ENCODE measurements around the gene GNG7. TPM values are rescaled to one million over a fixed set of nuclear protein-coding genes. Genes with fewer than 3 reads are reported as not detected.
"Not testable (repeated sequence)": the region's sequence is repeated elsewhere in the genome, so short reads cannot be mapped to it uniquely, and the experiment has no call there.

GNG7 gene
- total RNA-seq, 1 experiment from 2014 or later = 0.87 TPM

DNA sequence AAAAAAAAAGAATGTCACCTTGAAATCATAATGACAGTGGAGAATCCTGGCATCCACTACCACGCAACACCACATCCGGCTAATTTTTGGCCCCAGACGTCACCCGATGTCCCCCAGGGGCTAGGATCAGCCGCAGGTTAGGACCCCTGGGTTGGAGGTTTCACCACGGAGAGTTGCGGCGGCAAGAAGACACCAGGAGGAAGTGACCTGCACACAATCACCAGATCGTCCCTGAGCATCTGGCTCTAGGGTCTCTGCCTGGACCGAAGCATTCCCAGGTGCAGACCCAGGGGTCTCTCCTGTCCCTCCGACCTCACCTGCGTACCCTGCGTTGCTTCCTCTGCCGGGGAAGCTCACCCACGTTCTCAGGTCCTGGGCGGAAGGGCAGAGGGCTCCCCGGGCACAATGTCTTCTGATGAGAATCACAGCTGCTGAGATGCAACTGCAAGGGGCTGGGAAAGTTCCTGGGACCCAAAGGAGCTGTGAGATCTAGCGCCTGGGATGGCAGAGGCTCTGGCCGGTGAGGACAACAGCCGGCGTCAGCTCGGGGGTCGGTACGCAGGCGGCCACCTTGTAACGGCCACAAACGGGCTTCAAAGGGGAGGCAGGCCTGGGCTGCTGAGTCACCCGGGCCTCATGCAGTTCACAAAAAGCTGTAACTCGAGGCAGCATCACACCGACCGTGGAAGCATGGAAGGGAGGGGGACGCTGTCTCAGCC, 115.3 kb downstream of the GNG7 start:
- TF ChIP-seq, protein P1, sequence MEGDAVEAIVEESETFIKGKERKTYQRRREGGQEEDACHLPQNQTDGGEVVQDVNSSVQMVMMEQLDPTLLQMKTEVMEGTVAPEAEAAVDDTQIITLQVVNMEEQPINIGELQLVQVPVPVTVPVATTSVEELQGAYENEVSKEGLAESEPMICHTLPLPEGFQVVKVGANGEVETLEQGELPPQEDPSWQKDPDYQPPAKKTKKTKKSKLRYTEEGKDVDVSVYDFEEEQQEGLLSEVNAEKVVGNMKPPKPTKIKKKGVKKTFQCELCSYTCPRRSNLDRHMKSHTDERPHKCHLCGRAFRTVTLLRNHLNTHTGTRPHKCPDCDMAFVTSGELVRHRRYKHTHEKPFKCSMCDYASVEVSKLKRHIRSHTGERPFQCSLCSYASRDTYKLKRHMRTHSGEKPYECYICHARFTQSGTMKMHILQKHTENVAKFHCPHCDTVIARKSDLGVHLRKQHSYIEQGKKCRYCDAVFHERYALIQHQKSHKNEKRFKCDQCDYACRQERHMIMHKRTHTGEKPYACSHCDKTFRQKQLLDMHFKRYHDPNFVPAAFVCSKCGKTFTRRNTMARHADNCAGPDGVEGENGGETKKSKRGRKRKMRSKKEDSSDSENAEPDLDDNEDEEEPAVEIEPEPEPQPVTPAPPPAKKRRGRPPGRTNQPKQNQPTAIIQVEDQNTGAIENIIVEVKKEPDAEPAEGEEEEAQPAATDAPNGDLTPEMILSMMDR (IDR thresholded peaks at IDR 0.05; ENCODE audit: unreplicated experiment) = no peak
- Mint-ChIP-seq H3K27ac (ENCODE audit: unreplicated experiment) (no peak overlapping the region), H3K4me3 (ENCODE audit: low read depth, unreplicated experiment) (no peak overlapping the region), H3K27me3 (ENCODE audit: unreplicated experiment) (peaks cover 12% of the 10 kb centered on the region), H3K4me1 (ENCODE audit: low read depth, unreplicated experiment) (peaks cover 8% of the 10 kb centered on the region), H3K9me3 (ENCODE audit: low read depth, unreplicated experiment) (no peaks in the 10 kb centered on the region), H3K36me3 (ENCODE audit: insufficient read depth, unreplicated experiment) (no peaks in the 10 kb centered on the region)
- no TSS peak for BruUV-seq (replicated peaks)
- CTCF ChIA-PET = interaction anchor here (0.7 kb wide), 1 partner anchor 88 kb away, joined by 5 read pairs; no protein-coding TSS in a partner anchor
- DNase-seq = no peak
- intact Hi-C loops (cut with micrococcal nuclease; ENCODE audit: unreplicated experiment) = no loop called here

DNA sequence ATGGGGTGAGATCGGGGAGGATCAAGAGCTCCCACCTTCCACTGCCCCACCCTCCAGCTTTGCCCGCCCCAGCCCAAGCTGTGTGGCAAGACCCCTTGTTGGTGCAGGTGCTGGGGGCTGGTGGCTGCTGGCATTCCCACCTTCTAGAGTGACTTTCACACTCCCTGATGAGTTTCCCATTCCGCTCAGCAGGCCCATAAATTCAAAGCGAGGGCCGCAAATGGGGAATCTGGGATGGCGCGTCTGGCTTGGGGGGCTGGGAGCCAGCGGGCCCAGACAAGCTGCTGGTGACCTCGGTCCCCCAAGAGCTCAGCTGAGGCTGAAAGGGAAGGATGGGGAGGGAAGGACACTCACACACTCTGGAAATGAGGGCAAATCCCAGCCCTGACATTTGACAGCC, 116.3 kb downstream of the GNG7 start:
- H3K4me1 Mint-ChIP-seq (ENCODE audit: low read depth, unreplicated experiment) = peaks cover 8% of the 10 kb centered on the region
- no TSS peak for BruUV-seq (replicated peaks)
- intact Hi-C loops (cut with micrococcal nuclease; ENCODE audit: unreplicated experiment) = no loop called here
- no peak overlapping the region for H3K27ac Mint-ChIP-seq (ENCODE audit: unreplicated experiment)
- no peaks in the 10 kb centered on the region for H3K9me3 Mint-ChIP-seq (ENCODE audit: low read depth, unreplicated experiment)
- H3K27me3 Mint-ChIP-seq (ENCODE audit: unreplicated experiment) = peaks cover 12% of the 10 kb centered on the region
- DNase-seq = no peak
- CTCF ChIA-PET = interaction anchor here (0.7 kb wide), 1 partner anchor 87 kb away, joined by 5 read pairs; no protein-coding TSS in a partner anchor
- no peak overlapping the region for H3K4me3 Mint-ChIP-seq (ENCODE audit: low read depth, unreplicated experiment)
- H3K36me3 Mint-ChIP-seq (ENCODE audit: insufficient read depth, unreplicated experiment) = no peaks in the 10 kb centered on the region
- TF ChIP-seq, protein P1 (IDR thresholded peaks at IDR 0.05; ENCODE audit: unreplicated experiment) = no peak

DNA sequence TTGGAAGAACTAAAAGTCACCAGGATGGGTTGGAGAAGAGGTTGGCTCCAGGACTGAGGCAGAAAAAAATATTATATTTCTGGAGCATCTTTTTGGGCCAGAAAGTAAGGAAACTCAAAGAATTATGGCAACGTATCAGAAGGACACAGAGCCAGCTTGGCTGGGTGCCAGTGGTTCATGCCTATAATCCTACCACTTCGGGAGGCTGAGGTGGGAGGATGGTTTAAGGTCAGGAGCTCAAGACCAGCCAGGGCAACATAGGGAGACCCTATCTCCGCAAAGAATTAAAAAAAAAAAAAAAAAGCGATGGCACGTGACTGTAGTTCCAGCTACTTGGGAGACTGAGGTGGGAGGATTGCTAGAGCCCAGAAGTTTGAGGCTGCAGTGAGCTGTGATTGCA, 118.5 kb downstream of the GNG7 start:
- TF ChIP-seq, protein P1 (IDR thresholded peaks at IDR 0.05; ENCODE audit: unreplicated experiment) = no peak
- H3K27ac Mint-ChIP-seq (ENCODE audit: unreplicated experiment) = no peak overlapping the region
- H3K4me1 Mint-ChIP-seq (ENCODE audit: low read depth, unreplicated experiment) = peaks cover 8% of the 10 kb centered on the region
- peaks cover 12% of the 10 kb centered on the region for H3K27me3 Mint-ChIP-seq (ENCODE audit: unreplicated experiment)
- no peaks in the 10 kb centered on the region for H3K36me3 Mint-ChIP-seq (ENCODE audit: insufficient read depth, unreplicated experiment)
- no peak overlapping the region for H3K4me3 Mint-ChIP-seq (ENCODE audit: low read depth, unreplicated experiment)
- intact Hi-C loops (cut with micrococcal nuclease; ENCODE audit: unreplicated experiment) = no loop called here
- no peaks in the 10 kb centered on the region for H3K9me3 Mint-ChIP-seq (ENCODE audit: low read depth, unreplicated experiment)
- no peak for DNase-seq
- no TSS peak for BruUV-seq (replicated peaks)
- CTCF ChIA-PET = no interaction called here

DNA sequence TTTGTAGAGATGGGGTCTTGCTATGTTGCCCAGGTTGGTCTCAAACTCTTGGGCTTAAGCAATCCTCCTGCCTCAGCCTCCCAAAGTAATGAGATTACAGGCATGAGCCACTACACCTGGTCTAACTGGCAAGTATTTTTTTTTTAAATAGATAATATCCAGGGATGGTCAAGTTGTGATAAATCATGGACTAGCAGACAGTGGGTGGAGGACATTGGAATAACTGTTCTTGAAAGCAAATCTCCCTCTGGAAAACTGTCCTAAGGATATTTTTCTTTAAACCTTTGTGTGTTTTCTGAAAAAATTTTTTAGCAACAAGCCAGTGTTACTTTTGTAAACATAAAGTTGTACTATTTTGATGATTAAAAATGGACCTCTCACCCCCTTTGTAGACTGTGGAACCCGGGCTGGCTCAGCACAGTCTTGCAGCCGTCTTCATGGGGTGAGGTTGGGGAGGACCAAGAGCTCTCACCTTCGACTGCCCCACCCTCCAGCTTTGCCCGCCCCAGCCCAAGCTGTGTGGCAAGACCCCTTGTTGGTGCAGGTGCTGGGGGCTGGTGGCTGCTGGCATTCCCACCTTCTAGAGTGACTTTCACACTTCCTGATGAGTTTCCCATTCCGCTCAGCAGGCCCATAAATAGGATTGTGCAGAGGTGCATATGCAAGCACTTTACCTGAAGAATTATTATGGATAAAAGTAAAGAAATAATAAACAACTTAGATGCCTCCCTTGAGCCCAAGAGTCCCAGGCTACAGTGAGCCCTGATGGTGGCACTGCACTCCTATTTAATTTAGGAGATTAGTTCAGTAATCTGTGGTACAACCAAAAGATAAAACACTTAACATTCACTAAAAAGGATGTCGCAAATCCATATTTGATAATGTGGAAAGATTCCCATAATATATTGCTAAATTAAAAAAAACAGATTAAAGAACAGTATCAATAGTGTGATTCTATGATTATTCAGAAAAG, 119.2 kb downstream of the GNG7 start:
- Mint-ChIP-seq H3K9me3 (ENCODE audit: low read depth, unreplicated experiment) (no peaks in the 10 kb centered on the region), H3K4me1 (ENCODE audit: low read depth, unreplicated experiment) (peaks cover 14% of the 10 kb centered on the region), H3K27me3 (ENCODE audit: unreplicated experiment) (peaks cover 12% of the 10 kb centered on the region), H3K27ac (ENCODE audit: unreplicated experiment) (no peak overlapping the region), H3K36me3 (ENCODE audit: insufficient read depth, unreplicated experiment) (no peaks in the 10 kb centered on the region), H3K4me3 (ENCODE audit: low read depth, unreplicated experiment) (no peak overlapping the region)
- no peak for DNase-seq
- CTCF ChIA-PET = no interaction called here
- BruUV-seq (replicated peaks) = no TSS peak
- TF ChIP-seq, protein P1 (IDR thresholded peaks at IDR 0.05; ENCODE audit: unreplicated experiment) = no peak
- intact Hi-C loops (cut with micrococcal nuclease; ENCODE audit: unreplicated experiment) = no loop called here

DNA sequence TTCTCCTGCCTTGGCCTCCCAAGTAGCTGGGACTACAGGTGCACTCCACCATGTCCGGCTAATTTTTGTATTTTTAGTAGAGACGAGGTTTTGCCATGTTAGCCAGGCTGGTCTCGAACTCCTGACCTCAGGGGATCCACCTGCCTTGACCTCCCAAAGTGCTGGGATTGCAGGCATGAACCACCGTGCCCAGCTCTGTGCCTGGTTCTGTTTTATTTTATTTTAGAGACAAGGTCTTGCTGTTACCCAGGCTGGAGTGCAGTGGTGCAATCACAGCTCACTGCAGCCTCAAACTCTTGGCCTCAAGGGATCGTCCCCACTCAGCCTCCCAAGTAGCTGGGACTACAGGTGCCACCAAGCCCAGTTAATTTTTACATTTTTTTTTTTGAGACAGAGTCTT, 122.1 kb downstream of the GNG7 start:
- not testable (repeated sequence) for BruUV-seq (replicated peaks); H3K27ac Mint-ChIP-seq (ENCODE audit: unreplicated experiment)

More for the DNA sequence above, 122.1 kb downstream of the GNG7 start:
- DNase-seq; H3K36me3 Mint-ChIP-seq (ENCODE audit: insufficient read depth, unreplicated experiment); H3K4me3 Mint-ChIP-seq (ENCODE audit: low read depth, unreplicated experiment); intact Hi-C loops (cut with micrococcal nuclease; ENCODE audit: unreplicated experiment); H3K9me3 Mint-ChIP-seq (ENCODE audit: low read depth, unreplicated experiment): not testable (repeated sequence)
- Mint-ChIP-seq H3K4me1 (ENCODE audit: low read depth, unreplicated experiment) (peaks cover 18% of the 10 kb centered on the region), H3K27me3 (ENCODE audit: unreplicated experiment) (peaks cover 12% of the 10 kb centered on the region)
- CTCF ChIA-PET = interaction anchor here (1.0 to 2.1 kb wide), 2 partner anchors 31 to 36 kb away, joined by 3 to 14 read pairs; no protein-coding TSS in a partner anchor

Data from Calu3 (cell line).